Adrenal gland (tissue), 5 donors: ENCODE data around the gene ATP4B.

Source experiments
- POLR2A ChIP-seq, 2 donors: fragments of 450-650 bp; IDR thresholded peaks; one replicate each; pipeline ENCODE4 v1.6.1; 2017; ENCODE audit warnings: antibody characterized with exemption in 2 of 2, mild to moderate bottlenecking in 2 of 2, moderate library complexity in 1 of 2
- TF ChIP-seq, protein P1 (sequence below), 6 experiments: fragments of 450-650 bp in 4 of 6; fragments of 200-600 bp in 2 of 6; sonication (generic) in 1 of 6; IDR thresholded peaks; 1 replicate in 5 of 6; 2 replicates in 1 of 6; pipeline versions ENCODE4 v1.5.1 to v1.8.0; 2016 to 2021; ENCODE audit warnings: antibody characterized with exemption in 6 of 6, mild to moderate bottlenecking in 2 of 6, moderate library complexity in 1 of 6
- donor health status: DM: no; HTN: no; CAD: no.

DNA sequence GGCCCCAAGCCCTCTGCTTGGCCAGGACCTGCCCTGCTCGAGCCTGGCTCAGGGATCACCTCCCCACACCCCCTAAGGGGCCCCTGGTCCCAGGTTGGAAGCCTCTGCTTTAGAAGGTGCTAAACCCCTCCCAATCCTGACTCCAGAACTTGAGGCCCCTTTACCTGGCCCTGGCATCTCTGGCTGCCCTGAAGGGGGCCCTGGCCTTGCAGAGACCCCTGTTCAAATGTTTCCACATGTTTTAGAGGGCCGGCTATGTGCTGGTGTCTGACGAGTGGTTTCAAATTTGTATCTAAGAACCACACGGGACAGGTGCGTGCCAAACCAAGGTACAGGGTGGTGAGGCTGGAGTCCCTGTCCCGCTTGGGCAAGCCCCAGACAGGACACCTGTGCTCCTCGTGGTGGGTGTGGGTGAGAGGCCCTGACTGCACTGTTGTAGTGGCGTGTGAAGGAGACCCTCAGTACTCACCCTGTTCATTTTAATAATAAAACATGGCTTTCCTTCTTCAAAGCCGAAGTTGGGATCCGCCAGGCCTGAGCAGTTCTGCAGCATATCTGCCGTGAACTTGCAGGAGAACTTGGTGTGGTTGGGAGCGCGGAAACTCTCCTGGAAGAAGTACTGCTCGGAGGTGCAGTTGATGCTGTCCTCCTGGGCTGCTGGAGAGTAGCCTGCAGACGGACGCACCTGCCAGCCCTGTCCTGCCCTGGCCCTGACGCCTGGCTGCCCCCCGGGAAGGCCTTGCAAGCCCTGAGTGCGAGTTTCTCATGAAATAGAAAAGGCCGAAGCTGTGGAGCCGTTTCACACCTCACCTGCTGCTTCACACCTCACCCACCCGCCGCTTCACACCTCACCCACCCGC lies 5.4 kb downstream of the ATP4B start:
- TF ChIP-seq POLR2A (IDR thresholded peaks at IDR 0.05): no peak
- TF ChIP-seq, protein P1, sequence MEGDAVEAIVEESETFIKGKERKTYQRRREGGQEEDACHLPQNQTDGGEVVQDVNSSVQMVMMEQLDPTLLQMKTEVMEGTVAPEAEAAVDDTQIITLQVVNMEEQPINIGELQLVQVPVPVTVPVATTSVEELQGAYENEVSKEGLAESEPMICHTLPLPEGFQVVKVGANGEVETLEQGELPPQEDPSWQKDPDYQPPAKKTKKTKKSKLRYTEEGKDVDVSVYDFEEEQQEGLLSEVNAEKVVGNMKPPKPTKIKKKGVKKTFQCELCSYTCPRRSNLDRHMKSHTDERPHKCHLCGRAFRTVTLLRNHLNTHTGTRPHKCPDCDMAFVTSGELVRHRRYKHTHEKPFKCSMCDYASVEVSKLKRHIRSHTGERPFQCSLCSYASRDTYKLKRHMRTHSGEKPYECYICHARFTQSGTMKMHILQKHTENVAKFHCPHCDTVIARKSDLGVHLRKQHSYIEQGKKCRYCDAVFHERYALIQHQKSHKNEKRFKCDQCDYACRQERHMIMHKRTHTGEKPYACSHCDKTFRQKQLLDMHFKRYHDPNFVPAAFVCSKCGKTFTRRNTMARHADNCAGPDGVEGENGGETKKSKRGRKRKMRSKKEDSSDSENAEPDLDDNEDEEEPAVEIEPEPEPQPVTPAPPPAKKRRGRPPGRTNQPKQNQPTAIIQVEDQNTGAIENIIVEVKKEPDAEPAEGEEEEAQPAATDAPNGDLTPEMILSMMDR (IDR thresholded peaks at IDR 0.05): no peak
